ENCODE measurements around the gene GPATCH3.

GRCh38 chr1:26949926-26950319, 49.7 kb upstream of the GPATCH3 start:
- no peak for TF ChIP-seq CTCF (IDR thresholded peaks at IDR 0.05)
- TF ChIP-seq POLR2A (IDR thresholded peaks at IDR 0.05), result no peak

Data from thyroid gland (tissue), 4 donors.